Stimulated activated CD8-positive, alpha-beta memory T cell treated with anti-CD3 and anti-CD28 coated beads, Interleukin-4, amount 100 ng/mL, for 48 hours (primary cell): ENCODE data around the gene KLRF2.
"Not testable (repeated sequence)": the region's sequence is repeated elsewhere in the genome, so short reads cannot be mapped to it uniquely, and the experiment has no call there.

Source experiments
- DNase-seq: peaks from one replicate; pipeline ENCODE4 v3.0.0-alpha.2; 2020

KLRF2 gene

GRCh38 chr12:9881246-9881645 is at the start of gene KLRF2:
Gene KLRF2 (plus strand): TSS chr12:9881489. CDS start chr12:9881596, 107 bp downstream.
- no peak for DNase-seq

GRCh38 chr12:9831720-9832119 is 49.6 kb upstream of the KLRF2 start:
- DNase-seq, result no peak

- DNase-seq, result no peak
These were observed 37.9 kb upstream of the KLRF2 start for GRCh38 chr12:9843407-9843806.

- DNase-seq, result no peak
These were observed 32.4 kb upstream of the KLRF2 start for GRCh38 chr12:9848899-9849298.

- DNase-seq, result no peak
These were observed 30.2 kb upstream of the KLRF2 start for GRCh38 chr12:9851050-9851449.

- DNase-seq, result no peak
These were observed 29.4 kb upstream of the KLRF2 start for GRCh38 chr12:9851927-9852326.

GRCh38 chr12:9856151-9856550 is 25.1 kb upstream of the KLRF2 start:
- no peak for DNase-seq

GRCh38 chr12:9856894-9857293 is 24.4 kb upstream of the KLRF2 start:
- no peak for DNase-seq

GRCh38 chr12:9858135-9858534 is 23.2 kb upstream of the KLRF2 start:
- DNase-seq, result no peak

GRCh38 chr12:9864913-9865675 is 16.2 kb upstream of the KLRF2 start:
- no peak for DNase-seq

GRCh38 chr12:9866860-9867269 is 14.4 kb upstream of the KLRF2 start:
- no peak for DNase-seq

GRCh38 chr12:9867531-9867930 is 13.8 kb upstream of the KLRF2 start:
- no peak for DNase-seq

- no peak for DNase-seq
These were observed 12.9 kb upstream of the KLRF2 start for GRCh38 chr12:9868311-9868801.

- no peak for DNase-seq
These were observed 12.4 kb upstream of the KLRF2 start for GRCh38 chr12:9868951-9869306.

- DNase-seq, result no peak
These were observed 11.8 kb upstream of the KLRF2 start, which contains the start of gene CLEC2B for GRCh38 chr12:9869307-9870161. Gene CLEC2B (minus strand): TSS chr12:9869354.

GRCh38 chr12:9870286-9870866 is 10.9 kb upstream of the KLRF2 start:
- DNase-seq, result no peak

- DNase-seq, result no peak
These were observed 9.1 kb upstream of the KLRF2 start for GRCh38 chr12:9872162-9872561.

- no peak for DNase-seq
These were observed 8.5 kb upstream of the KLRF2 start for GRCh38 chr12:9872742-9873141.

GRCh38 chr12:9876120-9876519 is 5.2 kb upstream of the KLRF2 start:
- not testable (repeated sequence) for DNase-seq

GRCh38 chr12:9880532-9881078 is 684 bp upstream of the KLRF2 start:
- no peak for DNase-seq

- no peak for DNase-seq
These were observed 699 bp downstream of the KLRF2 start for GRCh38 chr12:9881988-9882387.

- DNase-seq, result no peak
These were observed 1.9 kb downstream of the KLRF2 start for GRCh38 chr12:9883175-9883574.

- no peak for DNase-seq
These were observed 7.5 kb downstream of the KLRF2 start for GRCh38 chr12:9888665-9889273.
